CMK (cell line): ENCODE measurements around the gene SRPK3.
A peak's percentile ranks its signal among the peaks of the same experiment; 100 is the strongest.

Experiments
- DNase-seq: peaks from one replicate; pipeline ENCODE4 v3.0.0-alpha.2; 2010; ENCODE audit warnings: low read depth

Gene SRPK3

GRCh38 chrX:153784325-153784967 is 3.6 kb downstream of the SRPK3 start:
- DNase-seq = no peak

- DNase-seq = no peak
Observed at GRCh38 chrX:153786669-153787068, 5.8 kb downstream of the SRPK3 start.

- no peak for DNase-seq
Observed at GRCh38 chrX:153789654-153790053, 8.8 kb downstream of the SRPK3 start.

DNA sequence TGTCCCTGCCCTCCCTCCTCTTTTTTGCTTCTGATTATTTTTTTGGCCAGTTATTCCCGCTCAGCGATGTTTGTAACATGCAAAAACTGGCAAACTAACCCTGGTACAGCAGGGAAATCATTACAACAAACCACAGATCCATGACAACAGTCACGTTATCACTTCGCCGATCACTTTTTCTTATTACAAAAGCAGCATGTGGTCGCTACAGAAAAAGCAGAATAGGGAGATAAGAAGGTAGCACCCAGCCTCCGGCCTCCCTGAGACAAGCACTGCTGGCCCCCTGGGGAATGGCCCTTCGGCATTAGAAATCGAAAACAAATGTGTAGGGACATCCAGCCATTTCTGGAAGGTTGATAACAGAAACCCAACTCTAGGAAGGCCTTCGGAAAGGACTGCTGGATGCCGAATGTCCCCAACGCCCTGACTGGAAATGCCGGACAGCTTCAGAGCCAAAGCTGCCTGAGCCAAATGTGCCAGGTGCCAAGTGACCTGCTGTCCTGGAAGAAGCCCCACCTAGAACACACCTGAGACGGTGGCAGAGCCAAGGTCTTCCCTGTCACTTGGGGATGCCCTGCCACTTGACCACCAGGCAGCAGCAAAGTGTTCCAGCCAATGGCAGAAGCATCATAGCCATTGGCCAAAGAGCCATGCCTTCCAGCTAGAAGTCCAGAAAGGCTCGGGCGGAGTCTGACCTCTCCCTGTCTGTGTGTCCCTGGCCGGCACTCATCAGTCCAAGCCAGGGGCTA is 10.4 kb downstream of the SRPK3 start:
- no peak for DNase-seq

DNA sequence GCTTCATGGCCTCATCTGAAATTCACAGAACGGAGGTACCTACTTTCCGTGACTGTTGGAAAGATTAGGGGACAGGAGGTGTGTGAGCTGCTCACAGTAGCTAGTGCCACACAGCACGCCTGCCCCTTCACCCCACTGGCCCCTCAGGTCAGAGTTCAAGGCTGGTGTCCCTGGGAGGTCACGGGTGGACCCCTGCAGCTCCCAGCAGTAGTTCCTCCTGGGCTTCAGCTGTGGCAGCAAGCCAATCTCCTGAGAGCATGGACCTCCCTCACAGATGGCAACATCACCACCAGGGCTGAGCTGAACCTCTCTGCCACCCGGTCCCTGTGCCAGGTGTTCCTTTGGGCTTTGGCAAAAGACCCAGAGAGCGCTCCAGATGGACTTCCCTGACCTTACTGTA is 11.5 kb downstream of the SRPK3 start:
- no peak for DNase-seq

GRCh38 chrX:153793291-153793690 is 12.4 kb downstream of the SRPK3 start:
- no peak for DNase-seq

- peak; percentile 84 for DNase-seq
Observed at GRCh38 chrX:153794018-153794896, 13.4 kb downstream of the SRPK3 start, which contains the start of the genes IDH3G and SSR4. Gene IDH3G (minus strand): TSS chrX:153794375. CDS start chrX:153794326, 49 bp downstream. Gene SSR4 (plus strand): TSS chrX:153794668. CDS start chrX:153794688, 20 bp downstream.

DNA sequence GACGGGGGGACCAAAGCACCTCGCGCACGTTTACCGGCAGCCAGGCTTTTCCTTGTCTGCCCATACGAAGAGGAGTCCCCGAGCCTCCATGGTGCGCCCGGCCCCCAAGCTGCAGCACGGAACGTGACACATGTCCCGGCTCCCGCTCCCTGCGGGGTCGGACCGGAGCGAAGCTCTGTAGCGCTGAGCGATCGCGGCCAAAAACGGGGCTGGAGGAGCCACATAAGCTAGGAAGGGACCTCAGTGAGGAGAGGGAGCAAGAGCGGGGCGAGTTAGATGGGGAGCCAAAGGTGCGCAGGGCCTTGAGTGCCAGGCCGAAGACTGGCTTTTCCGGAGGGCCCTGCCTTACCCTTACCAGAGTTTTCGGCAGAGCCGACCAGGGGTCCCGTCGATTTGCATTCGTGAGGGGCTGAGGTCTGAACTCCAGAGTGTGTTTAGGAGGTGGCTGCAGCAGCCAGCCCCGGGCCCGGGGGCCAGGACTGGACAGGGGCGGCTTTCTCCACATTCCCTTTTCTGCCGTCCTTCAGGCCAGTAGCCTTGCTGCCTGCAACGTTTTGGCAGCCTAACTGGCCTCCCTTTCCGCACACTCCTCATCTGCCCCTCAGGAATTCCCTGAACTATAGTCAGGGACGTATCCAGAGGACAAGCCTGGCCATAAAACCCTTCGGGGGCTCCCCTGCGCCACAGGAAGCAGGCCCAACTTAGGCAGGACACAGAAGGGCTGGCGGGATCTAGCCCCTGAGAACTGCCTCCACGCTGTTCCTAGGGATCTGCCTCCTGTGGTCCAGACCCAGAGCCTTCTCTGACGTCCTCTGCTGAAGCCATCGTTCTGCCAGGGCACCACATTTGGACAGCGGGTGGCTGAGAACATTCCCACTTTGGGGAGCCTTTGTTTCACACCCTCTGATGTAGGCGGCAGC is 14.3 kb downstream of the SRPK3 start:
- DNase-seq = no peak

DNA sequence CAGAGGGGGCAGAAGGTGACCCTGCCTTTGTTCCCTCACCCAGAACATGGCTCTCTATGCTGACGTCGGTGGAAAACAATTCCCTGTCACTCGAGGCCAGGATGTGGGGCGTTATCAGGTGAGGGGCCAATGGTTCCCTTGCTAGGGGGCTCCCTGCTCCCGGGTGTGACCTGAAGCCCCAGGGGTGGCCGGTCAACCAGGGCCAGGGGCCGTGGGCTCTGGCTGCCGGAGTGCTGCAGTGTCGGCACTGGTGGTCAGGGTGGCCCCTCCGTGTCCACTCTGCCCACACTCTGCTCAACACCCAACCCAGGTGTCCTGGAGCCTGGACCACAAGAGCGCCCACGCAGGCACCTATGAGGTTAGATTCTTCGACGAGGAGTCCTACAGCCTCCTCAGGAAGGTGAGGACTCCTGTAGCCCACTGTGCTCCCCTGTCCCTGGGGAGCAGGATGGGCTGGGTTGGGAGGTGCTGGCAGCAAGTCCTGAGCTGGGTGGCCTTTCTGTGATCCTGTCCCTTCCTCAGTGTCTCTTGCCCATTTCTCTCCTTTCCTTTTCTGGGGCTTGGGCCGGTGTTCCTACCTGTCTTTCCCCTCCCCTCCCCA is 16.7 kb downstream of the SRPK3 start:
- DNase-seq = no peak

GRCh38 chrX:153799326-153799725 is 18.5 kb downstream of the SRPK3 start:
- DNase-seq = no peak

GRCh38 chrX:153800177-153800722 is 19.4 kb downstream of the SRPK3 start:
- no peak for DNase-seq

- DNase-seq = no peak
Observed at GRCh38 chrX:153800746-153801145, 19.9 kb downstream of the SRPK3 start.

DNA sequence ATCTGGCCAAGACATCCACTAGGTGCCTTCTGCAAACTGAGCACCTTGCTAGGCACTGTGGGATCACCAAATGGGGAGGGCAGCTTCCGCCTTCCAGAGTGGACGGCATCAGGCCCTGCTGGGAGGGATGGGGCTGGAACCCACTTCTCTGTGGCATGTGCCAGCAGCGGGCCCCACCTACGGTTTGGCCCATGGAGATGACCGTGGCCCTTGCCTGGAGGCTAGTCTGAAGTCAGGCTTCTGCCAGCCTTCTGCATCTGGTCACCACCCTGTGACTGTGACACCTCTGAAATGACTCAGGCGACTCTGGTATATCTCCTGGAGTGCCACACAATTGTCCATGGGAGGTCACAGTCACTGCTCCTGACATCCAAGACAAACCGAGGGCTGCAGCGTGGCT is 20.8 kb downstream of the SRPK3 start:
- no peak for DNase-seq

DNA sequence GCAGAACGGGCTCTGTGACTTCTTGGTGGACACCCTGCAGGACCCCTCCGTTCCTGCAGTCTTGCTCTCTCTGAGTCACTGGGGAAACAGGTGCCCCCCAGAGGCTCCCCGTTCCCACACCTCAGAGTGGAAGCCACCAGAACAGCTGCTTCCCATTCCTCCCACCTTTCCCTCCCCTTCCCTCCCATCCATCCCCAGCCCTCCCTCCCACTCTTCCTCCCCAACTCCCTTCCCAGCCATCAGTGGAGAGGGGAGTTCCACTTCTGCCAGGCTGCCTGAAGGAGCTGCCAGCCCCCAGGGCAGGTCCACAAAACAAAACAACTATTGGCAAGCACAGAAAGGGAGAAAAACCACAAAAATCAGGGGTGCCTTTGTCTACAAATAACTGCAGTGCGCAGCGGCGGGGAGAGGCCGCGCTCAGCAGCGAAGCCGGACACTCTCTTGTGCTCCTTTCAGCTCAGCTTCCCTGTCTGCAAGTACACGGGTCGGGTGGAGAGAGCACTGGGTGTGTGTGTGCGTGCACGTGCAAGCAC is 21.7 kb downstream of the SRPK3 start:
- no peak for DNase-seq

GRCh38 chrX:153803211-153804099 is 22.6 kb downstream of the SRPK3 start:
- no peak for DNase-seq

DNA sequence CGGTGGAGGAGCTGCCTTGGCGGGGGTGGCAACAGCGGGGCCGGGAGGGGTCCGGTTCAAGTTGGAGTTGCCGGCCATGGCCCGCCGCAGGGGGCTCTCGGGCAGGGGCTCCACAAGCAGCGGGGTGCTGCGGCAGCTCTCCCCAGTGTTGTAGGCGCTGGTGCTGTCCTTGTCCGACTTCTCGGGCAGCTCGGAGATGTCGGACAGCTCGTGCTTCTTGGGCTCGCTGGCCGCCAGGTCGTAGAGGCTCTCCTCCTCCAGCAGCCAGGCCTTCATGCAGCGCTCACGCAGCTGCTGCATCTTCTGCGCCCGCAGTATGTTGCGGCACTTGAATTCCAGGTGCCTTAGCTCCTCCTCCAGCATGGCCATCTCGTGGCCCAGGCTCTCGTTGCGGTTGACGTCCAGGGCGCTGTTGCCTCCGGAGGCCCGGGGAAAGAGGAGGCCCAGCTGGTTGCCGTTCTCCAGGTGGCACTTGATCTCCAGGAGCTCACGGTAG is 23.3 kb downstream of the SRPK3 start:
- DNase-seq = no peak

- no peak for DNase-seq
Observed at GRCh38 chrX:153804621-153805020, 23.8 kb downstream of the SRPK3 start.

- DNase-seq = no peak
Observed at GRCh38 chrX:153805436-153805835, 24.6 kb downstream of the SRPK3 start.

- DNase-seq = no peak
Observed at GRCh38 chrX:153806999-153807575, 26.2 kb downstream of the SRPK3 start.
